H1 (cell line): ENCODE results near the gene WWC1. TPM values are rescaled to one million over a fixed set of nuclear protein-coding genes. Genes with fewer than 3 reads are reported as not detected.

ENCODE experiments used
- SIN3A ChIP-seq, 2 experiments: IDR thresholded peaks in 1 of 2; conservative IDR thresholded peaks in 1 of 2; 2 replicates each; pipeline ENCODE4 v1.6.1; 2011 to 2012; ENCODE audit warnings: low read length in 2 of 2, improper control_type of control experiment in 1 of 2, low read depth in 1 of 2, mild to moderate bottlenecking in 1 of 2
- polyA plus RNA-seq, 7 experiments: library from polyadenylated mRNA; depleted of rRNA in 3 of 7; stranded (reverse) in 5 of 7; unstranded in 2 of 7; fragments of >200 nt in 5 of 7; fragments of 200-250 nt in 2 of 7; gene quantifications; 1 replicate in 5 of 7; 2 replicates in 1 of 7; 4 replicates in 1 of 7; pipeline versions ENCODE4 v1.2.1 to v1.2.3, GENCODE V29; 2011 to 2013; ENCODE audit warnings: missing spikeins in 2 of 7, mixed read lengths in 2 of 7
- total RNA-seq: library from RNA; stranded (reverse); fragmentation: NEBNext Ultra II Directional; extraction: Animal tissue kit (Norgen Biotek cat#: 25700); gene quantifications from 2 replicates; pipeline ENCODE4 v1.2.1, GENCODE V29; 2021
- TF ChIP-seq, protein P1 (sequence below): IDR thresholded peaks from 2 replicates; pipeline ENCODE4 v1.6.1; 2012; ENCODE audit warnings: inconsistent platforms

Gene WWC1
- total and polyA plus RNA-seq, 2 of the 8 experiments (the other 6 are each of a cell fraction or from before 2014, with no cell fraction given): 16.4 to 41.1 TPM

DNA sequence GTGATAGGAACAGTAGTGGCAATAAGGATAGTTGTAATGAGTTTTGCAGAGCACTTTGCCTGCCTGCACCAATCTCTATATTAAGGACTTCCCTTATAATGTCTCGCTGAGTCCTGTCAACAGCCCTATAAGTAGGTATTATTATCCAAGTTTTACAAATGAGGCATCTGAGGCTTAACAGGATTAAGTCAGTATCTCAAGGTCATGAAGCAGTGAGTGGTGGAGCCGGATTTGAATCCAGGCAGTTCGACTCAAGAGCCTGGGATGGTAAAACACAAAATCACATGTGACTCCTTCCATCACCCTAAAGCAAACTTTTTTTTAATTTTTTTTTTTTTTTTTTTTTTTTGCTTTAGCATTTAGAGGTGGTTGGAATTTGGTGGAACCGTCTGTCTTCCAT is 135.8 kb downstream of the WWC1 start (continued):
- no peak for TF ChIP-seq SIN3A (conservative IDR thresholded peaks at IDR 0.05 in 1 of 2, IDR thresholded peaks at IDR 0.05 in 1 of 2; ENCODE audit: low read depth in 1 of 2, low read length in 2 of 2)
- TF ChIP-seq, protein P1, sequence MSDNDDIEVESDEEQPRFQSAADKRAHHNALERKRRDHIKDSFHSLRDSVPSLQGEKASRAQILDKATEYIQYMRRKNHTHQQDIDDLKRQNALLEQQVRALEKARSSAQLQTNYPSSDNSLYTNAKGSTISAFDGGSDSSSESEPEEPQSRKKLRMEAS: no peak
